T-helper 2 cell treated with Interferon-gamma antibody and Interleukin-4, amounts not matched to agents 100 ng/mL and 5 ng/mL, for 36 hours (primary cell): ENCODE measurements around the gene PKN3. TPM values are rescaled to one million over a fixed set of nuclear protein-coding genes. Genes with fewer than 3 reads are reported as not detected.
"Not testable (repeated sequence)": the region's sequence is repeated elsewhere in the genome, so short reads cannot be mapped to it uniquely, and the experiment has no call there.

Experiments used
- intact Hi-C: fragments of 100-400 bp; cut with micrococcal nuclease; formaldehyde crosslinking; loops from one replicate; pipeline ENCODE4 v1.15.1; 2023
- total RNA-seq: library from RNA; stranded (reverse); gene quantifications from 2 replicates; pipeline ENCODE4 v1.2.3, GENCODE V29; 2022

Gene PKN3
- 12.9 and 13.8 TPM in 2 replicates for total RNA-seq

DNA sequence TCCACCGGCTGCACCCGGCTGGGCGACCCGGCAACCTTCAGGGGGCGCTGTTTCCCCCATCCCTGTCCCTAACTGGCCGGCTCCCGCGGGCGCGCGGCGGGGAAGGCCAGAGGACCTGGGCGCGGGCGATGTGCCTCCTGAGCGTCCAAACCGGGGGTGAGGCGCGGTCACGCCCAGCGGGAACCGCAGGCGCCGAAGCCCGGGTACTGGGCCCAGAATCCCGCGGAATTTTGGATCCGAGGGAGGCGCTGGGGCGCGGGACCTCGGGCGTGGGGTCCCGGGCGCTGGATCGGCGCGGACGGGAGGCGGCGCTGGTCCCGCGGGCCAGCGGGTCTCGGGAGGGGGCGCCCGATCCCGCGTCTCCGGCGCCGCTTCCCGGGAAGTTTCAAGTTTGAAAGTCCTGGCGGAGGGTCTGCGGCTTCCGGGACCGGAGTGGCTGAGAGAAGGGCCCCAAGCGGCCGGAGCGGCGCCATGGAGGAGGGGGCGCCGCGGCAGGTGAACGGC lies at the start of gene PKN3:
PKN3 (plus strand) TSS at position 59 of the 504 bp plus-strand sequence; CDS start at position 472, 413 bp downstream.
- intact Hi-C loops = loop anchor here (1.0 to 5.0 kb wide), 2 partner anchors 12 to 45 kb away; partner anchors contain the start of gene DYNC2I2

DNA sequence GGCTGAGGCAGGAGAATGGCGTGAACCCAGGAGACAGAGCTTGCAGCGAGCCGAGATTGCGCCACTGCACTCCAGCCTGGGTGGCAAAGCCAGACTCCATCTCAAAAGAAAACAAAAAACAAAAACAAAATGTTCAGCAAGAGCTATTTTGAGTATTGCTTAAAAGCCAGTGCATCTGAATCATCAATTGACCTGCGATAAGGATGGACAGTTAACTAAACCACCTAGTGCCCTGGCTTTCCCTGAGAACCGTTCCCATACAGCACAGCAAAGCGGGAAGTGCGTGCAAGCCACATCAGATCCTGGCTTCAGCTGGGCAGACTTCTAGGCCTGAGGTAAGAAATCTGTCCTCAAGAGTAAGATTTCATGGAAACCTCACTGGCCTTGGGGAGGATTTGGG lies 48.4 kb upstream of the PKN3 start:
- intact Hi-C loops = no loop called here

DNA sequence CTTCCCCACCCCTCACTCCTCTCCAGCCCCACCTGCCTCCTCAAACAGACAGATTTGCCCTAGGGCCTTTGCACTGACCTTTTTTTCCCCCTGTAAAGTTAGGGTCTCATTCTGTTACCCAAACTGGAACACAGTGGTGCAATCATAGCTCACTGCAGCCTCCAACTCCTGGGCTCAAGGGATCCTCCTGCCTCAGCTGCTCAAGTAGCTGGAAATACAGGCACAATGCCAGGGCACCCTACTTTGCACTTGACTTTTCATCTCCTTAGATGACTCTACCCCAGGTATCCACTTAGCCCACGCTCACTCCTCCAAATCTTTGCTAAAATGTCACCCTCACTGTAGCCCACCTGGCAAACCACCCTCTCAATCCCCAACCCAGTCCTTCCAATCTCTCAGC lies 47.8 kb upstream of the PKN3 start:
- intact Hi-C loops = no loop called here

DNA sequence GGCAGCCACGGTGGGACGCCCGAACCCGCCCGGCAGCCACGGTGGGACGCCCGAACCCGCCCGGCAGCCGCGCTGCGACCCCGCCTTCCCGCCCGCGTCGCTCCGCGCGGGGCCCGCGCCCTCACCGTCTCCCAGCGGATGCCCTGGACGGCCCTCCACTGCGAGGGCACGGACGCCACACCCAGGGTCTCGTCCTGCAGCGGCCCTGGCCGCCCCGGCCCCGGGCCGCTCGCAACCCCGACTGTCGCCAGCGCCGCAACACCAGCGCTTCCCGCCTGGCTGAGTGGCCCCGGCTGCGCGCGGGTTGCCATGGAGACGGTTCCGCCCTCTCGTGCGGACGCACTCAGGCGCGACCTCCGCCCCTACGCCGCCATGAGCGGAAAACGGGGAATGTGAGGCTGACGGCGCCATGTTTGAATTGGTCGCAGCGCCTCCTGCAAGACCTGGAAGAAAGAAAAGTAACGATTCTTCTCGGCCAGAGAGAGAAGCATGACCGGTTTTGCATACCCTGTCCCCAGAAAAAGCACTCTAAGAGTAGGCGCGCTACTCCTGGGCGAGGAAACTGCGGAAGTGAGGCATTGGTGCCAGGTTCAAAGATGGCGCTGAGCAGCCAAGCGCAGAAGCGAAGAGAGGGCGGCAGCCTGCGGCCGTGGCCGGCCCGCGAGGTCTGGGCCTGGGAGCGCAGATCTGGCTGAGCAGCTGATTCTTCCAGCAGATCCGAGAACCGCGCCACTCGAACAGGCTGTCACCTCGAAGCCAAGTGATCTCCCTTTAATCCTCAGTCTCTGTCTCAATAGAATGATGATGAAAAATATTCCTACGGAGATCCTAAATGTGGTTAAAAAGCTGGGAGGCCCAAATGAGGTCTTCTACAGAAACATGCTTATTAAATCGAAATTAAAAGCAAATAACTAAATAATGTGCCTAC lies 45.6 kb upstream of the PKN3 start, which contains the start of gene DYNC2I2:
DYNC2I2 (minus strand) TSS at position 432 of the 928 bp plus-strand sequence; CDS start at position 311, 121 bp downstream.
- intact Hi-C loops = loop anchor here (1.0 to 5.0 kb wide), 3 partner anchors 33 to 68 kb away; partner anchors contain the start of genes PKN3, SET and ZDHHC12

DNA sequence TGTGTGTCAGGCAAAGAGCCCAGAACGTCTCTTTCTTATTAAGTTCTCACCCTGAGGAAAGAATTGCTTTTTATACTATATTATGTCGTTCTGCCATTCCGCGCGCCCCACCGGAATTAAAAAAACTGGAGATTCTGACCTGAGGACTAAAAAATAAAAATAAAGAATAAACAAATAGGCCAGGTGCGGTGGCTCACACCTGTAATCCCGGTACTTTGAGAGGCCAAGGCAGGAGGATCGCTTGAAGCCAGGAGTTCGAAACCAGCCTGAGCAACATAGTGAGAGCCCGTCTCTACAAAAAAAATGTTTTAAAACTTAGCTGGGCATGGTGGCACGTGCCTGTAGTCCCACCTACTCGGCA lies 45.0 kb upstream of the PKN3 start:
- intact Hi-C loops = loop anchor here (2.0 to 5.0 kb wide), 2 partner anchors 45 to 67 kb away; partner anchors contain the start of genes PKN3 and ZDHHC12

DNA sequence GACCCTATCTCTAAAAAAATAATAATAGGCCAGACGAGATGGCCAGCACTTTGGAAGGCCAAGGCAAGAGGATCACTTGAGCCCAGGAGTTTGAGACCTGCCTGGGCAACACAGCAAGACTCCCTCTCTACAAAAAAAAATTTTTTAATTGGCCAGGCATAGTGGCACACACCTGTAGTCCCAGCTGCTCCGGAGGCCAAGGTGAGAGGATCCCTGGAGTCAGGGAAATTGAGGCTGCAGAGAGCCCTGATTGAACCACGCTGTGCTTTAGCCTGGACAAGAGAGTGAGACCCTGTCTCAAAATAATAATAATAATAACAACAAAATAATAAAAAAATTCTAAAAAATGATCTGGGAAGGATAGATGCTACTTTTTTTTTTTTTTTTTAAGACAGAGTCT lies 44.5 kb upstream of the PKN3 start:
- intact Hi-C loops = loop anchor here (2.0 to 5.0 kb wide), 2 partner anchors 45 to 67 kb away; partner anchors contain the start of genes PKN3 and ZDHHC12

DNA sequence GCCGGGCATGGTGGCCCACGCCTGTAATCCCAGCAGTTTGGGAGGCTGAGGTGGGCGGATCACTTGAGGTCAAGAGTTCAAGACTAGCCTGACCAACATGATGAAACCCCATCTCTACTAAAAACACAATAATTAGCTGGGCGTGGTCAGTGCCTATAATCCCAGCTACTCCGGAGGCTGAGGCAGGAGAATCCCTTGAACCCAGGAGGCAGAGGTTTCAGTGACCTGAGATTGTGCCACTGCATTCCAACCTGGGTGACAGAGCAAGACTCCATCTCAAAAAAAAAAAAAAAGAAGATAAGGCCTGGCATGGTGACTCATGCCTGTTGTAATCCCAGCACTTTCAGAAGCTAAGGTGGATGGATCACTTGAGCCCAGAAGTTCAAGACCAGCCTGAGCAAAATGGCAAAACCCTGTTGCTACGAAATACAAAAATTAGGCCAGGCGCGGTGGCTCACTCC lies 35.8 kb upstream of the PKN3 start:
- intact Hi-C loops = not testable (repeated sequence)

DNA sequence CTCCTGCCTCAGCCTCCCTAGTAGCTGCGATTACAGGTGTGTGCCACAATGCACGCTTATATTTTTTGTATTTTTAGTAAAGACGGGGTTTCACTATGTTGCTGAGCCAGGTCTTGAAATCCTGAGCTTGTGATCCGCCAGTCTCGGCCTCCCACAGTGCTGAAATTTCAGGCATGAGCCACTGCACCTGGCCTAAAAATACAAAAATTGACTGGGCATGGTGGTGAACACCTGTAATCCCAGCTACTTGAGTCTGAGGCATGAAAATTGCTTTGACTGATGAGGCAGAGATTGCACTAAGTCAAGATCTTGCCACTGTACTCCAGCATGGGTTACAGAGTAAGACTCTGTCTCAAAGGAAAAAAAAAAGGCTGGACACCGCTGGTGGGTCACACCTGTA lies 32.5 kb upstream of the PKN3 start:
- intact Hi-C loops = no loop called here

DNA sequence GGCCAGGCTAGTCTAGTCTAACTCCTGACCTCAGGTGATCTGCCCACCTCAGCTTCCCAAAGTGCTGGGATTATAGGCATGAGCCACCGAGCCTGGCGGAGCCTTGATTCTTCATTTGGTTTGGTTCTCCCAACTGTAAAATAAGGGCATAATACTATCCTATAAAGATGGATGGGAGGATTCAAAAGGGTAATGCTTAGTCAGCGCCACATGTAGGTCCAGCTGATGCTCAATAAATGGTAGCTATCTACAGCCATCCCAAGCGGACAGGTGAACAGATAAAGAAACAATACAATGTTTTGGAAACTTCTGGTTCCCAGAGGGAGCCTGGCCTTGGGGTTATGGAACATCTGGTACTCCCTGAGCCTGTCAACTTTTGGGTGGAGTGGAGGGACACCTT lies 26.9 kb upstream of the PKN3 start:
- intact Hi-C loops = no loop called here

DNA sequence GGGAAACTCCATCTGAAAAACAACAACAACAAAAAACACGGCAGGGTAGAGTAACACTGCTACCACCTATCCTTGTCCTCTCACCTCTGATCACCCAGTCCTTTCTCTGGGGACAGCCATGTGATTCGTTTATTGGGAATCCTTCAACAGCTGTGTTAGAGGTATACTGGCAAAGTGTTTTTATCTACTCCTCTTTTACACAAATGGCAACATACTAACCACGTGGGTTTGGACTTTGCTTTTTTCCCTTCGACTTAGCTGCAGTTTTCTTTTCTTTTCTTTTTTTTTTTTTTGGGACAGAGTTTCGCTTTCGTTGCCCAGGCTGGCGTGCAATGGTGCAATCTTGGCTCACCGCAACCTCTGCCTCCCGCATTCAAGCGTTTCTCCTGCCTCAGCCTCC lies 24.5 kb upstream of the PKN3 start:
- intact Hi-C loops = no loop called here

DNA sequence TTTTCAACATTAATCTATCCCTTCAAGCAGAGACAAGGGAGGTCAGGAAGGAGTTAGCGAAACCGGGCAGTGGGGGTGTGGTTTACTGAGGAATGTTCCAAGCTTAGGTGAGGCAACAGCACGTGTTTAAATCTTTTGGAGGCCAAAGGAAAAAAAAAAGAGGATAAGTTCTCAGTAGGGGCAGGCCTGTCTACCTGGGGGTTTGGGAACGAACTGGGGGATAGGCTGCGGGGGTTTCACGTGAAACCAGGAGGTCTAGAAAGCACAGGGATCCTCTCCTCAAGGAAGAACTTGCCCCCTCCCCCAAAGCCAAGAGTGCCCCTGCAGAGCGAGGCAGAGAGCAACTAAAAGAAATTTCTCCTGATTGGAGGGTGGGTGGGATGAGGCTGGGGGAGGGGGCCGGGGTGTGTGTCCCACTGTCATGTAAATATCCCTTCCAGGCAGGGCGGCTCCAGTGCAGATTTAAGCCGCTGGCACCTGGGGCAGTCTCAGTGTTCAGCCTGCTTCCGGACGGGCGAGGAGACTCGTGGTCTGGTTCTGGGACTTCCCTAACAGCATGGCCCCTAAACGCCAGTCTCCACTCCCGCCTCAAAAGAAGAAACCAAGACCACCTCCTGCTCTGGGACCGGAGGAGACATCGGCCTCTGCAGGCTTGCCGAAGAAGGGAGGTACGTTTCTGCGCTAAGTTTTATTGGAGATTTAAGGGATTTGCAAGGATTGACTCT lies 18.8 kb upstream of the PKN3 start:
- intact Hi-C loops = loop anchor here (1.0 to 10.0 kb wide), 2 partner anchors 41 to 1959 kb away; partner anchors contain the start of gene ZDHHC12

DNA sequence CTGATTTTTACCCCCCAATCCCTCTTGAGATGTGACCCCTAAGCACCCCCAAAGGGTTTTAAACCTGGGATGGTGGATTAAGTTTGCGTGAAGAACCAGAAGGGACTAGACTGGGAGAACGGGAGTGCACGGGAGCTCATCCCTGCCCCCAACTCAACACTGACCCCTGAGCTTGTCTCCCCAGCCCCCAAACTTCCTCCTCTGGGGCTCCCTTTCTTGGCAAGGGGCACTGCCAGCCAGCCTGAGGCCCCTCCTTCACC lies 18.3 kb upstream of the PKN3 start:
- intact Hi-C loops = loop anchor here (1.0 to 10.0 kb wide), 2 partner anchors 40 to 1959 kb away; partner anchors contain the start of gene ZDHHC12

DNA sequence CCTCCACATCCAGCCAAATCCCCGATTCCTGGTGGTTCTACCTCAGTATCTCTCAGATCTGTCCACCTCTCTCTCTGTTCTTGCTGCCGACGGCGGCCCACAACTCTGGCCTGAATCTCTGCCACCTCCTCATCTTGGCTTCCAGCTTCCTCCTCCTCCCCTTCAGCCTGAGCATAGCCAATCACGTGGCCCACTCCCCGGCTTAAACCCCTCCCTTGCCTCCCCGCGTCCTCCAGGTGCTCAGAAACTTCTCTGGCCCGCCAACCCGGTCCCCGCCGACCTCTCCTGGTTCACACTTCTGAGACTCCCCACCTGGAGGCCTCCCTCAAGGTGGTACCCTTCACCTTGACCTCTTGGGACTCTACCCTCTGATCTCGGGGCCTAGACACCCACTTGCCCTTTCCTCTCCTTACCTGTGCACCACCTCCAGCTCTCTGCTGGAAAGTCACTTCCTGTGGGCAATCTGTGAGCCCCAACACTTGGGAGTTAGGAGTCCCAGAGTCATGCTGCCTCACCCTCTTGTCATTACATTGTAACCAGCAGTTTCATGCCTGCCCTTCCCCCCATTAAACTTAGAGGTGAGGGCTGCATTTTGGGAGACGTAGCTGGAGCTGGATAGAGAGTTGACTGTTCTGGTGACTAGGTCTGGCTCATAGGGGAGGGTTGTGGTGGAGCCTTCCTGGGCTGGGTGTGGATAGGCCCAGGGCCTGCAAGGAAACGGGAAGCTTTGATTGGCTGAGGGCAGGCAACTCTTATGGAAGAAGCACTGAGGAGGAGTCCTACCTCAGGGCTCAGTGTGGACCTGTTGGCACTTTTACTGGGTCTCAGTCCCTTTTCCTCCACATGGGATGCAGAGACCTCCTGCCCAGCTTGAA lies 17.7 kb upstream of the PKN3 start:
- intact Hi-C loops = loop anchor here (1.0 to 10.0 kb wide), 3 partner anchors 40 to 1960 kb away; partner anchors contain the start of genes ODF2 and ZDHHC12

DNA sequence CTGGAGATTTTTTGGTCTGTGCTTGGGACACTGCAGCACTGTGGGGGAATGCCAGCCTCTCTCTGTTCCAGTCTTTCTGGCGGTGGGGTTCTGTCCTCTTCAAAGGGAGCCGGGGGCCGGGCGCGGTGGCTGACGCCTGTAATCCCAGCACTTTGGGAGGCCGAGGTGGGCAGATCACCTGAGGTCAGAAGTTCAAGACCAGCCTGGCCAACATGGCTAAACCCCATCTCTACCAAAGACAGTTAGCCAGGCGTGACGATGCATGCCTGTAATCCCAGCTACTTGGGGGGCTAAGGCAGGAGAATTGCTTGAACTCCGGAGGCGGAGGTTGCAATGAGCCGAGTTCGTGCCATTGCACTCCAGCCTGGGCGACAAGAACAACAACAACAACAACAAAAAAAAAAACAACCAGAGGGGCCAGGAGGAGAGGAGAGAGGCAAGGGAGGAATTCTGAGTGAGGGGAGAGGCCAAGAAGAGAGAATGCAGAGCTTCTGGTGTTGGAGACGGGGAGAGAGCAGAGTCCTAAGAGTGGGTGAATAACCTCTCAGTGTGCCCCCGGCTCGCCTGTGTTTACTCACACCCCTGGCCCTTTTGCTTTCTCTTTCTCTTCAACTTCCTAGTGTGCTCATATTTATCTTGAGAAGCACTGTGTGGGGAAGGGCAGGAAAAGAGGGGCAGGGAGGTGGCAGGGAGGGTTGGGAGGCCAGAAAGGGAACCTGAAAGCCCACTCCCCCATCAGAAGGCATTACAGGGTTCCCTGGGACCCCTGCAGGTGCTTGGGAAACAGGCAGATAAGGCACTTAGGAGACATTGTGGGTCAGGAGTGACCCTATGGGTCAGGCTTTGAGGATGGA lies 16.4 kb upstream of the PKN3 start:
- intact Hi-C loops = loop anchor here (5.0 to 10.0 kb wide), 2 partner anchors 229 to 1961 kb away; partner anchors contain the start of gene ODF2

DNA sequence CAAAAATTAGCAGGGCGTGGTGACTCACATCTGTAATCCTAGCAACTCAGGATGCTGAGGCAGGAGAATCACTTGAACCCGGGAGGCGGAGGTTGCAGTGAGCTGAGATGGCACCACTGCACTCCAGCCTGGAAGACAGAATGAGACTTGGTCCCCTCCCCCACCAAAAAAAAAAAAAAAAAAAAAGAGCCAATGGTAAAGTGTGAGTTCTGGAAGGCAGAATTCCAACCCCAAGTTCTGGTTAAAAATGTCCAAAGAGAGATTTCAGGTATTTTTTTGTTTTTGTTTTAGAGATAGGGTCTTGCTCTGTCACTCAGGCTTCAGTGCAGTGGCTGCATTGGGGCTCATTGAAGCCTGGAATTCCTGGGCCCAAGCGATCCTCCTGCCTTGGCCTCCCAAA lies 14.8 kb upstream of the PKN3 start:
- intact Hi-C loops = loop anchor here (5.0 to 10.0 kb wide), 2 partner anchors 230 to 1963 kb away; partner anchors contain the start of gene ODF2

DNA sequence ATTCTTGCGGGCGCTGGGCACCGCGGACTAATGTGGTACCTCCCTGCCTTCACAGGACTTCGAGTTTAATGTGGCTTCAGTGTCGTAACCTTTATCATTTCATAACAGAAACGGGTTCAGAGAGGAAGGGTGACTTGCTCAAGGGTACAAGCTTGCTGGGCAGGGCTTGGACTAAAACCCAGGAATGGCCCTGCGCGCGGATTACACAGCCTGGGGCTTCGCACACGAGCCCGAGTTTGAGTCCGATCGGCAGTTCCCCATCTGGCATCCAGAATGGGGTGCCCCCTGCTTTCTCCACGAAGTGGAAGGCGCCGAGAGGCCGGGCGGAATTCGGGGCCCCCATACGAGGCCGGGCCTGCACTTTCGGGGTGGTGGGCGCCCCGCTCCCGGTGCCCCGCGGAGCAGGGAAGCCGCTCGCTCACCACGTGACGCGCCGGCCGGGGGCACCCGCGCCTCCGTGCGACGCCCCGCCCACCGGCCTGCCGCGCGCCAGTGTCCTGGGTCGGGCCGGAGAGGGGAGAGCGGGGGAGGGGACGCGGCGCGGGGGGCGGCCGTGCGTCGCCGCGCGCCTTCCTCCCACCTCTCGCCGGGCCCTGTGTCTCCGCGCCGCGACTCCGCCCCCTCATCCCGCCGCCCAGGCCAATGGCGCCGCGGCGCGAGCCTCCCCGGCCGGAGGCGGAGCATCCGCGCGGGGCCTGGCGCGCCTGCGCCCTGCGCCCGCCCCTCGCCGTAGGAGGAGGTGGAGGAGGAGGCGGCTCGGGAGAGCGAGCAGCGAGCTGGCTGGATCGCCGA lies 13.6 kb upstream of the PKN3 start, which contains the start of gene SET:
SET (plus strand) TSS at position 722 of the 792 bp plus-strand sequence. CDS start 361 bp downstream, outside the sequence.
- intact Hi-C loops = loop anchor here (1.0 to 10.0 kb wide), 6 partner anchors 32 to 1964 kb away; partner anchors contain the start of genes DYNC2I2, KYAT1, ODF2 and SPTAN1

DNA sequence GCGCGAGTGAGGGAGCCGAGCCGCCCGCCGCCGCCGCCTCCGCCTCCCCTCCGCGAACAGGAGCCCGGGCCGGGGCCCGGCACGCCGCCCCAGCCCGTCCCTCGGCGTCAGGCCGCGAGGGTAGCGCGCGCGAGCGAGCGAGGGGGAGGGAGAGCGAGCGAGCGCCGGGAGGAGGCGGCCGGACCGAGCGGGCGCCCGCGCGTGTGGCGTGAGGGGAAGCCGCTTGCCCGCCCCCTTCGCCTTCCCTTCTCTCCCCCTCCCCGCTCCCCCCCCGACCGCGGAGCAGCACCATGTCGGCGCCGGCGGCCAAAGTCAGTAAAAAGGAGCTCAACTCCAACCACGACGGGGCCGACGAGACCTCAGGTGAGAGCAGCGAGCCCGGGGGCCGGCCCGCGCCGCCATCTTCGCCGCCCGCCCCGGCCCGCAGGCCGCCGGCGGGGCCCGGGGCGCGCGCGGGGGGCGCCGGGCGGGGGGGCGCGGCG lies 13.0 kb upstream of the PKN3 start:
- intact Hi-C loops = loop anchor here (1.0 to 10.0 kb wide), 5 partner anchors 33 to 1965 kb away; partner anchors contain the start of genes DYNC2I2, KYAT1, ODF2 and SPTAN1
